WTC11 (cell line): ENCODE results near the gene CST8. TPM values are rescaled to one million over a fixed set of nuclear protein-coding genes. Genes with fewer than 3 reads are reported as not detected.

Experiments used
- ATAC-seq: fragments of 200-7000 bp; cut with Tn5 transposase; 2 replicates; pipeline ENCODE4 v1.10.0; 2021; ENCODE audit warnings: mild to moderate bottlenecking, moderate library complexity
- CTCF ChIA-PET: fragments of 300-600 bp; sonication (Branson Sonifier 250); formaldehyde crosslinking; loops from one replicate; lab custom pipeline; 2021; ENCODE audit warnings: antibody characterized with exemption; lab: Charles Lee
- POLR2A ChIA-PET: fragments of 350-600 bp; sonication (Branson Sonifier 250); formaldehyde crosslinking; loops from one replicate; lab custom pipeline; 2021; ENCODE audit warnings: antibody characterized with exemption; lab: Charles Lee
- DNase-seq: peaks from one replicate; pipeline ENCODE4 v3.0.0; 2021; ENCODE audit warnings: low spot score
- H3K27ac Mint-ChIP-seq: 2 replicates; pipeline ENCODE4 v1.8.0; 2021; ENCODE audit warnings: mixed read lengths
- H3K27me3 Mint-ChIP-seq: 2 replicates; pipeline ENCODE4 v1.8.0; 2021; ENCODE audit warnings: low read depth, mild to moderate bottlenecking, moderate library complexity, mixed read lengths
- H3K36me3 Mint-ChIP-seq: 2 replicates; pipeline ENCODE4 v1.8.0; 2021; ENCODE audit warnings: mixed read lengths
- H3K4me1 Mint-ChIP-seq: 2 replicates; pipeline ENCODE4 v1.8.0; 2022; ENCODE audit warnings: mixed read lengths
- H3K4me3 Mint-ChIP-seq: 2 replicates; pipeline ENCODE4 v1.8.0; 2021; ENCODE audit warnings: mild to moderate bottlenecking, moderate library complexity, mixed read lengths
- H3K9me3 Mint-ChIP-seq: 2 replicates; pipeline ENCODE4 v1.8.0; 2021; ENCODE audit warnings: mixed read lengths
- ATF3 ChIP-seq: sonication (generic); formaldehyde crosslinking; conservative IDR thresholded peaks from 2 replicates; pipeline ENCODE4 v1.8.1; 2022; ENCODE audit warnings: mild to moderate bottlenecking, missing genetic modification reagents
- FOXP4 ChIP-seq: sonication (generic); formaldehyde crosslinking; IDR thresholded peaks from 2 replicates; pipeline ENCODE4 v1.8.0; 2022; ENCODE audit warnings: mild to moderate bottlenecking, missing genetic modification reagents
- GRHL2 ChIP-seq: fragments of 250-450 bp; sonication (Bioruptor Pico); IDR thresholded peaks from 2 replicates; pipeline ENCODE4 v1.8.0; 2022; ENCODE audit warnings: mild to moderate bottlenecking, moderate library complexity; ENCODE audit not compliant: insufficient replicate concordance, severe bottlenecking
- KAT7 ChIP-seq: sonication (generic); formaldehyde crosslinking; IDR thresholded peaks from 2 replicates; pipeline ENCODE4 v1.8.1; 2023; ENCODE audit warnings: missing genetic modification reagents, mild to moderate bottlenecking, borderline replicate concordance
- NR2C2 ChIP-seq: sonication (generic); formaldehyde crosslinking; IDR thresholded peaks from 2 replicates; pipeline ENCODE4 v1.8.0; 2022; ENCODE audit warnings: mild to moderate bottlenecking, missing genetic modification reagents
- NR3C1 ChIP-seq: sonication (generic); formaldehyde crosslinking; conservative IDR thresholded peaks from 2 replicates; pipeline ENCODE4 v1.8.1; 2023; ENCODE audit warnings: low read depth, mild to moderate bottlenecking, missing genetic modification reagents
- OVOL2 ChIP-seq: fragments of 250-450 bp; sonication (Bioruptor Pico); IDR thresholded peaks from 2 replicates; pipeline ENCODE4 v1.9.0; 2021; ENCODE audit warnings: mild to moderate bottlenecking, borderline replicate concordance
- PRRX2 ChIP-seq: fragments of 250-450 bp; sonication (Bioruptor Pico); IDR thresholded peaks from 2 replicates; pipeline ENCODE4 v1.8.0; 2021; ENCODE audit warnings: mild to moderate bottlenecking
- SMAD3 ChIP-seq: sonication (generic); formaldehyde crosslinking; IDR thresholded peaks from 2 replicates; pipeline ENCODE4 v1.8.0; 2022; ENCODE audit warnings: missing genetic modification reagents, mild to moderate bottlenecking, borderline replicate concordance
- TCF7 ChIP-seq: sonication (generic); formaldehyde crosslinking; IDR thresholded peaks from 2 replicates; pipeline ENCODE4 v1.8.0; 2022; ENCODE audit warnings: mild to moderate bottlenecking, low read depth, missing genetic modification reagents, moderate library complexity
- USF1 ChIP-seq: sonication (generic); formaldehyde crosslinking; IDR thresholded peaks from 2 replicates; pipeline ENCODE4 v1.8.0; 2022; ENCODE audit warnings: mild to moderate bottlenecking, missing genetic modification reagents
- ZNF396 ChIP-seq: fragments of 250-450 bp; sonication (Bioruptor Pico); IDR thresholded peaks from 2 replicates; pipeline ENCODE4 v1.8.0; 2021; ENCODE audit warnings: mild to moderate bottlenecking, moderate library complexity, borderline replicate concordance
- ZNF416 ChIP-seq: fragments of 250-450 bp; sonication (Bioruptor Pico); IDR thresholded peaks from 2 replicates; pipeline ENCODE4 v1.9.0; 2021; ENCODE audit warnings: mild to moderate bottlenecking, inconsistent platforms
- total RNA-seq: library from RNA; stranded (reverse); gene quantifications from 3 replicates; pipeline ENCODE4 v1.2.3, GENCODE V29; 2021
- TF ChIP-seq, protein P1 (sequence below): fragments of 250-450 bp; sonication (Bioruptor Pico); IDR thresholded peaks from 2 replicates; pipeline ENCODE4 v1.8.0; 2021; ENCODE audit warnings: mild to moderate bottlenecking
- TF ChIP-seq, protein P2 (sequence below): fragments of 250-450 bp; sonication (Bioruptor Pico); IDR thresholded peaks from 2 replicates; pipeline ENCODE4 v1.9.0; 2021; ENCODE audit warnings: mild to moderate bottlenecking
- TF ChIP-seq, protein P3 (sequence below): fragments of 250-450 bp; sonication (Bioruptor Pico); IDR thresholded peaks from 2 replicates; pipeline ENCODE4 v1.9.0; 2021; ENCODE audit warnings: mild to moderate bottlenecking, borderline replicate concordance
- TF ChIP-seq, protein P4 (sequence below): sonication (generic); formaldehyde crosslinking; IDR thresholded peaks from 2 replicates; pipeline ENCODE4 v1.8.1; 2023; ENCODE audit warnings: mild to moderate bottlenecking, missing genetic modification reagents, moderate library complexity
- TF ChIP-seq, protein P5 (sequence below): sonication (generic); formaldehyde crosslinking; IDR thresholded peaks from 2 replicates; pipeline ENCODE4 v1.8.1; 2022; ENCODE audit warnings: low read depth, missing genetic modification reagents, borderline replicate concordance

The CST8 gene
- total RNA-seq, 1 experiment from 2014 or later: not detected

DNA sequence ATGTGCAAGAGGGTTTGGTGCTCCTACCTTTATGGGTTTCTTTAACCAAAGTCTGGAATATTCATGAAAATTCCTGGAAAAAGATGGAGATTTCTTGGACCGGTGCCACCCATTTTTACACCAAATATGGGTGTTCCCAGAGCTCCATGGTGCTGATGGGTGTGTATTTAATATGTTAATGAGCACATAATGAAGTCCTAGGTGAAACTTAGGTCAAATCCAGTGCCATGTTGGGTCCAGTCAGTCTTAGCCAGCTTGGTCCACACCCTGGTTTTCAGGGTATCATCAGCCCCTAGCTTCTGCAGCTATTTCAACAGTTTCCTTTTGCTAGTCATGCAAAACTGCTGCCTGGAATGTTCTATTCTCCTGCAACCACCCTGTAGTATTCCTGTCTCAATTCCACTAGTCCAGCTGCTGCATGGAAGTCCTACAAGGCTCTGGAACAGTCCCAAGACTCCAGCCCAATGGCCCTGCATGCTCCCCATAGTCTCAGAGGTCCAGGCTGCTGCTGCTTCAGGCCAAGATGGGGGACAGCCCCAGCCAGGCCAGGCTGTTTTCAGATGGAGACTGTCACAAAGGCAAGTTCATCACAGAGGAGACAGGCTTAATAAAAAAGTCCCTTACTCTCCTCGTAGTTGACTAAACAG, 45.5 kb downstream of the CST8 start:
- peaks cover 40% of the 10 kb centered on the region for H3K27me3 Mint-ChIP-seq
- no peak for ATAC-seq
- POLR2A ChIA-PET: no interaction called here

DNA sequence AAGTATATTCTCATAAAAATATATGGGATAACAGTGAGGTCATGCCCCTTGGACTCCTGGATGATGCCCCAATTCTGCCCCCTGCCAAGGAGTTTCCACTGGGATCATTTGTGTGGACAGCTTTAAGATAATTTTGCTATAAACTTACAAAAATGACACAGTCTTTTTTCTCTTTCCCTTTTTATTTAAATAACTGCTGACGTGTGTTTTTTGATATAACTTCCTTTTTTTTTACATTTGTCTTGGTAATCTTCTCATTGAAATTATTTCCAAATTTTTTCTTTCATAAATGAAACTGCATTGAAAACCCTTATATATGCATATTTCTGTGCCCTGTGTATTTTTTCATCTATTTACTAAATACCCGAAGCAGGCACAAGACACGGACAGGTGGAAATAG, 46.1 kb downstream of the CST8 start:
- DNase-seq (no peak), ATAC-seq (no peak)
- peaks cover 34% of the 10 kb centered on the region for H3K27me3 Mint-ChIP-seq
- ChIA-PET POLR2A (no interaction called here), CTCF (no interaction called here)
- TF ChIP-seq, protein P1, sequence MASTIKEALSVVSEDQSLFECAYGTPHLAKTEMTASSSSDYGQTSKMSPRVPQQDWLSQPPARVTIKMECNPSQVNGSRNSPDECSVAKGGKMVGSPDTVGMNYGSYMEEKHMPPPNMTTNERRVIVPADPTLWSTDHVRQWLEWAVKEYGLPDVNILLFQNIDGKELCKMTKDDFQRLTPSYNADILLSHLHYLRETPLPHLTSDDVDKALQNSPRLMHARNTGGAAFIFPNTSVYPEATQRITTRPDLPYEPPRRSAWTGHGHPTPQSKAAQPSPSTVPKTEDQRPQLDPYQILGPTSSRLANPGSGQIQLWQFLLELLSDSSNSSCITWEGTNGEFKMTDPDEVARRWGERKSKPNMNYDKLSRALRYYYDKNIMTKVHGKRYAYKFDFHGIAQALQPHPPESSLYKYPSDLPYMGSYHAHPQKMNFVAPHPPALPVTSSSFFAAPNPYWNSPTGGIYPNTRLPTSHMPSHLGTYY (CRISPR knock-in tag): no peak
- no peak for TF ChIP-seq KAT7 (CRISPR knock-in tag)
- no peak overlapping the region for H3K4me3 Mint-ChIP-seq
- peaks cover 36% of the 10 kb centered on the region for H3K4me1 Mint-ChIP-seq
- peaks cover 11% of the 10 kb centered on the region for H3K9me3 Mint-ChIP-seq
- no peaks in the 10 kb centered on the region for H3K36me3 Mint-ChIP-seq
- no peak overlapping the region for H3K27ac Mint-ChIP-seq

More for the DNA sequence above, 45.5 kb downstream of the CST8 start:
- peaks cover 4% of the 10 kb centered on the region for H3K36me3 Mint-ChIP-seq
- H3K27ac Mint-ChIP-seq: no peak overlapping the region
- DNase-seq: no peak
- TF ChIP-seq, protein P2, sequence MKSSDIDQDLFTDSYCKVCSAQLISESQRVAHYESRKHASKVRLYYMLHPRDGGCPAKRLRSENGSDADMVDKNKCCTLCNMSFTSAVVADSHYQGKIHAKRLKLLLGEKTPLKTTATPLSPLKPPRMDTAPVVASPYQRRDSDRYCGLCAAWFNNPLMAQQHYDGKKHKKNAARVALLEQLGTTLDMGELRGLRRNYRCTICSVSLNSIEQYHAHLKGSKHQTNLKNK: no peak
- no peak for TF ChIP-seq ATF3 (CRISPR knock-in tag)
- TF ChIP-seq, protein P3, sequence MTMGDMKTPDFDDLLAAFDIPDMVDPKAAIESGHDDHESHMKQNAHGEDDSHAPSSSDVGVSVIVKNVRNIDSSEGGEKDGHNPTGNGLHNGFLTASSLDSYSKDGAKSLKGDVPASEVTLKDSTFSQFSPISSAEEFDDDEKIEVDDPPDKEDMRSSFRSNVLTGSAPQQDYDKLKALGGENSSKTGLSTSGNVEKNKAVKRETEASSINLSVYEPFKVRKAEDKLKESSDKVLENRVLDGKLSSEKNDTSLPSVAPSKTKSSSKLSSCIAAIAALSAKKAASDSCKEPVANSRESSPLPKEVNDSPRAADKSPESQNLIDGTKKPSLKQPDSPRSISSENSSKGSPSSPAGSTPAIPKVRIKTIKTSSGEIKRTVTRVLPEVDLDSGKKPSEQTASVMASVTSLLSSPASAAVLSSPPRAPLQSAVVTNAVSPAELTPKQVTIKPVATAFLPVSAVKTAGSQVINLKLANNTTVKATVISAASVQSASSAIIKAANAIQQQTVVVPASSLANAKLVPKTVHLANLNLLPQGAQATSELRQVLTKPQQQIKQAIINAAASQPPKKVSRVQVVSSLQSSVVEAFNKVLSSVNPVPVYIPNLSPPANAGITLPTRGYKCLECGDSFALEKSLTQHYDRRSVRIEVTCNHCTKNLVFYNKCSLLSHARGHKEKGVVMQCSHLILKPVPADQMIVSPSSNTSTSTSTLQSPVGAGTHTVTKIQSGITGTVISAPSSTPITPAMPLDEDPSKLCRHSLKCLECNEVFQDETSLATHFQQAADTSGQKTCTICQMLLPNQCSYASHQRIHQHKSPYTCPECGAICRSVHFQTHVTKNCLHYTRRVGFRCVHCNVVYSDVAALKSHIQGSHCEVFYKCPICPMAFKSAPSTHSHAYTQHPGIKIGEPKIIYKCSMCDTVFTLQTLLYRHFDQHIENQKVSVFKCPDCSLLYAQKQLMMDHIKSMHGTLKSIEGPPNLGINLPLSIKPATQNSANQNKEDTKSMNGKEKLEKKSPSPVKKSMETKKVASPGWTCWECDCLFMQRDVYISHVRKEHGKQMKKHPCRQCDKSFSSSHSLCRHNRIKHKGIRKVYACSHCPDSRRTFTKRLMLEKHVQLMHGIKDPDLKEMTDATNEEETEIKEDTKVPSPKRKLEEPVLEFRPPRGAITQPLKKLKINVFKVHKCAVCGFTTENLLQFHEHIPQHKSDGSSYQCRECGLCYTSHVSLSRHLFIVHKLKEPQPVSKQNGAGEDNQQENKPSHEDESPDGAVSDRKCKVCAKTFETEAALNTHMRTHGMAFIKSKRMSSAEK (CRISPR knock-in tag): no peak
- TF ChIP-seq SMAD3 (CRISPR knock-in tag): no peak
- no peak for TF ChIP-seq TCF7 (CRISPR knock-in tag)
- TF ChIP-seq USF1 (CRISPR knock-in tag): no peak
- TF ChIP-seq PRRX2 (CRISPR knock-in tag): no peak
- no peak for TF ChIP-seq NR2C2 (CRISPR knock-in tag)
- no peak for TF ChIP-seq ZNF416 (CRISPR knock-in tag)
- TF ChIP-seq NR3C1 (CRISPR knock-in tag): no peak
- TF ChIP-seq OVOL2 (CRISPR knock-in tag): no peak
- TF ChIP-seq, all 79 proteins: peak for 0
- peaks cover 36% of the 10 kb centered on the region for H3K4me1 Mint-ChIP-seq
- no peak overlapping the region for H3K4me3 Mint-ChIP-seq
- peaks cover 12% of the 10 kb centered on the region for H3K9me3 Mint-ChIP-seq
- CTCF ChIA-PET: no interaction called here

DNA sequence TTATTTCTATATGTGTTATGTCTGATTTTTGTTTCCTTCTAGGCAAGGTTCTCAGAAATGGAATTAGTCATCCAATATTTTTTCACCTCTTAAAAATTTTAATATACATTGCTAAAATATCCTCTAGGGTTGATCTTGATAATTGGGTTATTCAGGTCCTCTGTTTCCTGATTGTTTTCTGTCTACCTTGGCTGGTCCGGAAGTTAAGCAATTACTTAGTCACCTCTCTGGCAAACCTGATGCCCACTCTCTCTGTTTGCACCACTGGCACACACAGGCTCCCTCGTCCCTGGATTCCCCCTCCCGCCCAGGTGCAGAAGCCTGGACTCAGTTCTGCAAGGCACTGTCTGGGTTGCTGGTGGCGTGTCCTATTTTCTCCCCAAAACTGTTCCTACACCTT, 49.7 kb downstream of the CST8 start:
- no peak for ATAC-seq
- Mint-ChIP-seq H3K36me3 (no peaks in the 10 kb centered on the region), H3K27ac (no peak overlapping the region), H3K4me3 (no peak overlapping the region), H3K9me3 (peaks cover 26% of the 10 kb centered on the region), H3K4me1 (peaks cover 13% of the 10 kb centered on the region), H3K27me3 (peaks cover 9% of the 10 kb centered on the region)
- DNase-seq: no peak
- ChIA-PET CTCF (no interaction called here), POLR2A (no interaction called here)
- TF ChIP-seq, protein P4, sequence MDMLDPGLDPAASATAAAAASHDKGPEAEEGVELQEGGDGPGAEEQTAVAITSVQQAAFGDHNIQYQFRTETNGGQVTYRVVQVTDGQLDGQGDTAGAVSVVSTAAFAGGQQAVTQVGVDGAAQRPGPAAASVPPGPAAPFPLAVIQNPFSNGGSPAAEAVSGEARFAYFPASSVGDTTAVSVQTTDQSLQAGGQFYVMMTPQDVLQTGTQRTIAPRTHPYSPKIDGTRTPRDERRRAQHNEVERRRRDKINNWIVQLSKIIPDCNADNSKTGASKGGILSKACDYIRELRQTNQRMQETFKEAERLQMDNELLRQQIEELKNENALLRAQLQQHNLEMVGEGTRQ: no peak
- TF ChIP-seq FOXP4 (no peak), GRHL2 (CRISPR knock-in tag) (no peak), NR3C1 (CRISPR knock-in tag) (no peak), ZNF396 (CRISPR knock-in tag) (no peak)
- TF ChIP-seq, protein P1 (CRISPR knock-in tag): no peak
- TF ChIP-seq, protein P5, sequence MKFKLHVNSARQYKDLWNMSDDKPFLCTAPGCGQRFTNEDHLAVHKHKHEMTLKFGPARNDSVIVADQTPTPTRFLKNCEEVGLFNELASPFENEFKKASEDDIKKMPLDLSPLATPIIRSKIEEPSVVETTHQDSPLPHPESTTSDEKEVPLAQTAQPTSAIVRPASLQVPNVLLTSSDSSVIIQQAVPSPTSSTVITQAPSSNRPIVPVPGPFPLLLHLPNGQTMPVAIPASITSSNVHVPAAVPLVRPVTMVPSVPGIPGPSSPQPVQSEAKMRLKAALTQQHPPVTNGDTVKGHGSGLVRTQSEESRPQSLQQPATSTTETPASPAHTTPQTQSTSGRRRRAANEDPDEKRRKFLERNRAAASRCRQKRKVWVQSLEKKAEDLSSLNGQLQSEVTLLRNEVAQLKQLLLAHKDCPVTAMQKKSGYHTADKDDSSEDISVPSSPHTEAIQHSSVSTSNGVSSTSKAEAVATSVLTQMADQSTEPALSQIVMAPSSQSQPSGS (CRISPR knock-in tag): no peak
